Measurements from ENCODE around the gene TALDO1. TPM values are rescaled to one million over a fixed set of nuclear protein-coding genes. Genes with fewer than 3 reads are reported as not detected.

The TALDO1 gene
- total RNA-seq, 1 donor from 2014 or later = 277 TPM

GRCh38 chr11:765025-765801 is 17.9 kb downstream of the TALDO1 start:
- intact Hi-C loops (cut with micrococcal nuclease) = loop anchor here (5.0 kb wide), 1 partner anchor 38 kb away; no protein-coding TSS in a partner anchor

- intact Hi-C loops (cut with micrococcal nuclease) = loop anchor here (5.0 kb wide), 1 partner anchor 38 kb away; no protein-coding TSS in a partner anchor
Measured at GRCh38 chr11:765802-766091, 18.5 kb downstream of the TALDO1 start.

DNA sequence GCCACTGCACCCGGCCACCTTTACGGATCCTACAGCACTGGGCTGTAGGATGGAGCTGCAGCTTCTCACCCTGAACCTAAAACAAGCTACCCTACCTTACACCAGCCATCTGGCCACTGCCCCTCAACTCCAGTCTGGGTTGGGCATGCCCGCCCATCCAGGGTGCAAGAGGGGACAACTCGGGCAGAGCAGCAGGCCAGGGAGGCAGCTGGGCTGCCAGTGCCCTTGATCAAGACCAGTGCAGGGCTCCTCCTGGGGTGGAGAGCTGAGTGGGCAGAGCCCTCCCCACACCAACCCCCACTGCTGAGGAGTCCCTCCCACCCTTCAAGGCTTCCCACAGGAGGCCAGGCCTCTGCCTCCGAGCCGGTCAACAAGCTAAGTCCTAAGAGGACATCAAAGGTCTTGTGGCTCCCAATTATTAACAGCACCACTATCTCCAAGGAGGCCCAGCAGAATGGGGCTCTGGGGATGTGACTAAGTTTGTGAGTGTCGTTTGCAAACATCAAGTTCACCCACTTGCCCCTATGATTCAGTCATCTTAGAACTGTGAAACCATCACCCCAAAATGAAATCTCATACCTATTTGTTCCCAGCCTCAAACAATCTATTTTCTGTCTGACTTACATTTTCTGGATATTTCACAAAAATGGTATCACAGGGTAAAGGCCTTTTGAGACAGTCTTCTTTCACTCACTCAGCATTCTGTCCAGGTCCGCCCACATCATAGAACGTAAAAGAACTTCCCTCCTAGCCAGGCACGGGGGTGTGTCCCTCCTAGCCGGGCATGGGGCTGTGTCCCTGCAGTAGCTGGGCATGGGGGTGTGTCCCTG is 19.1 kb downstream of the TALDO1 start:
- intact Hi-C loops (cut with micrococcal nuclease) = loop anchor here (5.0 kb wide), 1 partner anchor 39 kb away; no protein-coding TSS in a partner anchor

- intact Hi-C loops (cut with micrococcal nuclease) = loop anchor here (5.0 kb wide), 1 partner anchor 40 kb away; no protein-coding TSS in a partner anchor
Measured at GRCh38 chr11:766936-767210, 19.6 kb downstream of the TALDO1 start.

DNA sequence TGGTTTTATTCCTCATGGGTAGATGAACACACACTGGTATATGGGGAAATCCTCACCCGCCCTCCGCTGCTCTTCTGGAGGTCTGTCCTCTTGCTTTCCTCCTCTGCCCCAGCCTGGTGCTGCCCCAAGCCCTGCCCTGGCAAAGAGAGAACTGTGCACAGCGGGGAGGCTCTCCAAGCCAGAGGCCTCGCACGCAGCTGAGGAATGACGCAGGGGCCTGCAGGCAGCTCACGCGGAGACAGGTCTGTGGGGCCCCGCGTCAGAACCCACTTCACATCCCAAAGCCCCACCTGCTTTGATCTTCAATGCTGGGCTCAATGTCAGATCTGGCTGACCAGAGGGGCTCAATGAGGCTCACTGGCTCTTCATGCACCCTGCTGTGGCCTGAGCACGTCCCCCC is 20.0 kb downstream of the TALDO1 start:
- intact Hi-C loops (cut with micrococcal nuclease) = loop anchor here (5.0 kb wide), 1 partner anchor 40 kb away; no protein-coding TSS in a partner anchor

- intact Hi-C loops (cut with micrococcal nuclease) = loop anchor here (5.0 kb wide), 1 partner anchor 43 kb away; no protein-coding TSS in a partner anchor
Measured at GRCh38 chr11:769887-770641, 22.8 kb downstream of the TALDO1 start.

GRCh38 chr11:770642-771616 is 23.7 kb downstream of the TALDO1 start:
- intact Hi-C loops (cut with micrococcal nuclease) = no loop called here

DNA sequence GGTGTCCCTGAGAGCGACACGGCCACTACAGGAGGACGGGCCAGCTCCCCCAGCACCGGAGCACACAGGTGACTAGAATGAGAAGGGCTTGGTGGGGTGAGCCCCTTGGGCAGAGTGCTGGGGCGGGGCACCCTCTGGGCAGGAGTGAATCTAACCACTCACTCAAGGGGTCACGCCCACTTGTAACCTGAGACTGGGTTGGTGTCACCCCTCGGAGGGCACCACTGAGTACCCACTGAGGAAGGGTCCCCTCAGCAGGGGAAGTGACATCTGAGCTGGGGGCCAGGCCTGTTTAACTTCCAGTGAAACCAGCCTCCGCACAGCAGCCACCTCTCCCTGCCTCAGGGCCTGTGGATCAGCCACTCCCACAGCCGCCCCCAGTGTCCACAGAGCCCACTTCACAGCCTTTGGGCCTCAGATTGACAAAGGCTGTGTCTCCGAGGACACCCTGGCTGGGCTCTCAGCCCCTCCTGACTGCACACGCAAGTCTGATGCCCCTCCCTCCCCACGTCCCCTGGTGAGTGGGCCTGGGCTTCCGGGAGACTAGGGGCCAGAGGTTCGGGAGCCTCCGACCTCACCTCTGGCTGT is 24.4 kb downstream of the TALDO1 start:
- intact Hi-C loops (cut with micrococcal nuclease) = no loop called here

GRCh38 chr11:772429-773390 is 25.4 kb downstream of the TALDO1 start:
- intact Hi-C loops (cut with micrococcal nuclease) = no loop called here

- intact Hi-C loops (cut with micrococcal nuclease) = no loop called here
Measured at GRCh38 chr11:773425-773824, 26.2 kb downstream of the TALDO1 start.

- intact Hi-C loops (cut with micrococcal nuclease) = no loop called here
Measured at GRCh38 chr11:773830-774229, 26.6 kb downstream of the TALDO1 start.

- intact Hi-C loops (cut with micrococcal nuclease) = no loop called here
Measured at GRCh38 chr11:774873-775592, 27.8 kb downstream of the TALDO1 start.

DNA sequence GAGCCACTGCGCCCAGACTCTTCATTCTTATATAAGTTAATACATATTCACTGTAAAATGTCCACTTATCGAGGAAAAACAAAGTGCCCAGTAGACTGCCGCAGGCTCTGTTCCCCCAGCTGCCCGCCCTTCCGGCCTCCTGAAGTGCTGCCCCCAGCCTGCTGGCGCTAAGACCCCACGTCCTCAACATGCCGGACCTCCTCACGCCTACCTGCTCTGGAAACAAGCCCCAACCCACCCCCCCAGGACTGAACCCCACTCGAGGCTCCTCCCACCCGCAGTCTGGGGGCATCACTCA is 28.9 kb downstream of the TALDO1 start:
- intact Hi-C loops (cut with micrococcal nuclease) = no loop called here

- intact Hi-C loops (cut with micrococcal nuclease) = loop anchor here (1.0 kb wide), 1 partner anchor 22 kb away; the partner anchor contains the start of gene SLC25A22
Measured at GRCh38 chr11:776561-777287, 29.5 kb downstream of the TALDO1 start.

DNA sequence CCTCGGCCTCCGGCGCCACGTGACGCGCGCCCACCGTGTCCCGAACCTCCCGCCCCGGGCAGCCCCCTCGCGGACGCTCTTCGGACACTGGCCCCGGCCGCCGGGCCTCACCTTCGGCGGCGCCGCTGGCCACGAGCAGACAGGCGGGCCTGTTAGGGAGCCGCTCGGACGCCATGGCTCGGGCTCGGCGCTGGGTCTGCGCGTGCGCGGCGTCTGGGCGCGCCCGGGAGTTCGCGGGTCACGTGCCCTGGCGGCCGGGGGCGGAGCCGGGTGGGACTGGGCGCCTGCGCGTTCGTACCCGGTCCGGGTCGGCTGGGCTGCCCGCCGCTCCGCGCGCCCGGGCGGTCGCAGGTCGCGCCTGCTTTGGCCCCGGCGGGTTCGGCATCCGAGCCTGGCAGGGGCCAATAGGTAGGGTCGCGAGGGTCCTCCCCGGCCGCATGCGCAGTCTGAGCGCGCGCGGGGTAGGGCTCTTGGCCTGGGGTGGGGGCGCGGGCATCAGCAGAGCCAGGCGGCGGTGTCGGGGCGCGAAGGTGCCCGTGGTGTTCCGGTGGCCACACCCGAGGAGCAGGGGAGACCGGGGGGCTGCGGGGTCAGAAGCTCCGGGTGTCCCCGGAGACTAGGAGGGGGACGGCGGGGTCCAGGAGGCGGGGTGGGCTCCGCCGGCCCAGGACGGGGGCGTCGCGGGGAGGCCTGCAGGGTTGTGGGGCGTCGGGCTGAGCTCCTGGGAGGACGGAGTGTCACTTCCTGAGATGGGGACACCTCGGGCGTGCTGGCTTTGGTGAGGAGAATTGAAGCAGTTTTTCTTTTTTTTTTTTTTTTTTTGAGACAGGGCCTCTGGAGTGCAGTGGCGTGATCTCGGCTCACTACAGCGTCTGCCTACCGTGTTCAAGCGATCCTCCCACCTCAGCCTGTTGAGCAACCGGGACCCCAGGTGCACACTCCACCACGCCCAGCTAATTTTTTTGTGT is 30.3 kb downstream of the TALDO1 start, which contains the start of gene GATD1:
Gene GATD1 (minus strand): TSS at position 200 of the 968 bp plus-strand sequence. CDS start 25 bp downstream, at position 175.
- intact Hi-C loops (cut with micrococcal nuclease) = loop anchor here (1.0 kb wide), 1 partner anchor 21 kb away; the partner anchor contains the start of gene SLC25A22

Measured in T-helper 2 cell treated with Interferon-gamma antibody and Interleukin-4, amounts not matched to agents 100 ng/mL and 5 ng/mL, for 36 hours (primary cell).